Keratinocyte (primary cell): ENCODE data around the gene CUL4A. TPM values are rescaled to one million over a fixed set of nuclear protein-coding genes. Genes with fewer than 3 reads are reported as not detected.
A peak's percentile ranks its signal among the peaks of the same experiment; 100 is the strongest.

Experiments used
- DNase-seq: peaks from one replicate; pipeline ENCODE4 v3.0.0-alpha.2; 2011; ENCODE audit warnings: low read depth, missing footprints, low spot score
- FAIRE-seq: peaks from 2 replicates; lab custom pipeline; 2011; peaks lifted over from hg19 to GRCh38; lab: Jason Lieb, UNC
- H2AFZ ChIP-seq: 2 replicates; pipeline ENCODE4 v1.6.0; 2012; ENCODE audit warnings: low read length, control low read depth, inconsistent platforms; ENCODE audit not compliant: control insufficient read depth
- H3K27ac ChIP-seq: 2 replicates; pipeline ENCODE4 v1.5.1; 2011; ENCODE audit warnings: low read length; ENCODE audit not compliant: control insufficient read depth, insufficient read depth
- H3K27me3 ChIP-seq: 3 replicates; pipeline ENCODE4 v1.6.0; 2011; ENCODE audit warnings: low read length; ENCODE audit not compliant: control insufficient read depth, insufficient read depth; ENCODE audit errors: extremely low read depth
- H3K36me3 ChIP-seq, 2 experiments: 2 replicates in 1 of 2; 3 replicates in 1 of 2; pipeline ENCODE4 v1.5.1; 2011; ENCODE audit warnings: low read length in 2 of 2, mild to moderate bottlenecking in 1 of 2; ENCODE audit not compliant: control insufficient read depth in 2 of 2, insufficient read depth in 2 of 2; ENCODE audit errors: extremely low read depth in 1 of 2
- H3K4me1 ChIP-seq: 3 replicates; pipeline ENCODE4 v1.5.1; 2011; ENCODE audit warnings: low read length; ENCODE audit not compliant: control insufficient read depth, insufficient read depth; ENCODE audit errors: extremely low read depth
- H3K4me2 ChIP-seq: 3 replicates; pipeline ENCODE4 v1.6.0; 2011; ENCODE audit warnings: low read depth, low read length; ENCODE audit not compliant: control insufficient read depth, insufficient read depth; ENCODE audit errors: extremely low read depth
- H3K4me3 ChIP-seq, 3 experiments: fragments of 200-600 bp in 1 of 3; sonication (generic) in 1 of 3; 2 replicates in 2 of 3; 3 replicates in 1 of 3; pipeline ENCODE4 v1.5.1; 2011 to 2016; ENCODE audit warnings: low read length in 3 of 3, mild to moderate bottlenecking in 3 of 3, control low read depth in 2 of 3, inconsistent platforms in 1 of 3, low read depth in 1 of 3, mixed read lengths in 1 of 3, mixed run types in 1 of 3, moderate library complexity in 1 of 3; ENCODE audit not compliant: control insufficient read depth in 2 of 3, insufficient read depth in 2 of 3; ENCODE audit errors: extremely low read depth in 1 of 3
- H3K79me2 ChIP-seq: 2 replicates; pipeline ENCODE4 v1.6.0; 2012; ENCODE audit warnings: low read length; ENCODE audit not compliant: control insufficient read depth, insufficient read depth
- H3K9ac ChIP-seq: 3 replicates; pipeline ENCODE4 v1.6.0; 2011; ENCODE audit warnings: low read length; ENCODE audit not compliant: control insufficient read depth, insufficient read depth; ENCODE audit errors: extremely low read depth
- H3K9me1 ChIP-seq: 3 replicates; pipeline ENCODE4 v1.6.0; 2011; ENCODE audit warnings: low read length; ENCODE audit not compliant: control insufficient read depth, insufficient read depth; ENCODE audit errors: extremely low read depth
- H3K9me3 ChIP-seq: 2 replicates; pipeline ENCODE4 v1.5.1; 2012; ENCODE audit warnings: low read depth, low read length; ENCODE audit not compliant: control insufficient read depth
- H4K20me1 ChIP-seq: 3 replicates; pipeline ENCODE4 v1.6.0; 2011; ENCODE audit warnings: low read length; ENCODE audit not compliant: control insufficient read depth, insufficient read depth; ENCODE audit errors: extremely low read depth
- CTCF ChIP-seq, 3 experiments: IDR thresholded peaks in 1 of 3; conservative IDR thresholded peaks in 1 of 3; optimal IDR thresholded peaks in 1 of 3; 2 replicates in 2 of 3; 3 replicates in 1 of 3; pipeline versions ENCODE3 to v1.5.1; 2011; ENCODE audit warnings: low read length in 3 of 3, mild to moderate bottlenecking in 3 of 3, moderate library complexity in 2 of 3, control low read depth in 1 of 3, inconsistent platforms in 1 of 3; ENCODE audit not compliant: insufficient read depth in 2 of 3; ENCODE audit errors: extremely low read depth in 1 of 3
- EZH2 ChIP-seq: IDR thresholded peaks from one replicate; pipeline ENCODE4 v1.6.1; 2012; ENCODE audit warnings: inconsistent platforms, mild to moderate bottlenecking, low read length, moderate library complexity
- dilution Hi-C: fragments of 300-500 bp; cut with MboI; formaldehyde crosslinking; loops from one replicate; pipeline ENCODE4 v1.7.0; 2020; ENCODE audit warnings: low sequenced_read_pairs; ENCODE audit not compliant: extremely low pct_ligation_motif_present
- polyA plus RNA-seq, 5 experiments: library from polyadenylated mRNA; depleted of rRNA in 3 of 5; stranded (reverse) in 3 of 5; stranded (forward) in 1 of 5; unstranded in 1 of 5; fragments of >200 nt; gene quantifications; 1 replicate in 1 of 5; 2 replicates in 3 of 5; 3 replicates in 1 of 5; pipeline versions ENCODE4 v1.2.1 to v1.2.3, GENCODE V29; 2011 to 2012; ENCODE audit warnings: missing spikeins in 2 of 5, low read depth in 1 of 5, low replicate concordance in 1 of 5

Gene CUL4A
- polyA plus RNA-seq, 1 donor (not counting 4 experiments of a cell fraction or from before 2014, with no cell fraction given) = 57.3 TPM

- Histone ChIP-seq H3K4me1 (peaks cover 12% of the 10 kb centered on the region), H3K36me3 (peaks cover 23 to 44% of the 10 kb centered on the region in 2 experiments), H3K9me1 (no peaks in the 10 kb centered on the region), H3K79me2 (peaks cover 14% of the 10 kb centered on the region), H3K27me3 (no peaks in the 10 kb centered on the region), H3K9ac (no peak overlapping the region), H3K9me3 (no peaks in the 10 kb centered on the region), H4K20me1 (no peaks in the 10 kb centered on the region), H2AFZ (no peak overlapping the region), H3K4me2 (no peak overlapping the region), H3K4me3 (no peak overlapping the region), H3K27ac (no peak overlapping the region)
- no peak for TF ChIP-seq CTCF (optimal IDR thresholded peaks at IDR 0.05 in 1 of 3, IDR thresholded peaks at IDR 0.05 in 1 of 3, conservative IDR thresholded peaks at IDR 0.05 in 1 of 3; ENCODE audit: extremely low read depth in 1 of 3, insufficient read depth in 2 of 3, low read length in 3 of 3)
- no peak for TF ChIP-seq EZH2
- FAIRE-seq = no peak
- DNase-seq = no peak
- dilution Hi-C loops = no loop called here
Observed at GRCh38 chr13:113184568-113185440, 24.6 kb upstream of the CUL4A start.

- DNase-seq = no peak
- dilution Hi-C loops = no loop called here
Observed at GRCh38 chr13:113186061-113186900, 23.1 kb upstream of the CUL4A start.

More at GRCh38 chr13:113186061-113186900, 23.1 kb upstream of the CUL4A start:
- peaks cover 14% of the 10 kb centered on the region for H3K79me2 ChIP-seq
- peak overlapping the region; percentile 59 for H3K27ac ChIP-seq
- no peaks in the 10 kb centered on the region for H4K20me1 ChIP-seq
- no peaks in the 10 kb centered on the region for H3K9me3 ChIP-seq
- peaks cover 12% of the 10 kb centered on the region for H3K4me1 ChIP-seq
- H3K4me2 ChIP-seq = no peak overlapping the region
- H3K4me3 ChIP-seq = no peak overlapping the region
- no peak overlapping the region for H2AFZ ChIP-seq
- H3K9me1 ChIP-seq = no peaks in the 10 kb centered on the region
- H3K9ac ChIP-seq = no peak overlapping the region
- TF ChIP-seq EZH2 = no peak
- TF ChIP-seq CTCF (optimal IDR thresholded peaks at IDR 0.05 in 1 of 3, IDR thresholded peaks at IDR 0.05 in 1 of 3, conservative IDR thresholded peaks at IDR 0.05 in 1 of 3; ENCODE audit: extremely low read depth in 1 of 3, insufficient read depth in 2 of 3, low read length in 3 of 3) = no peak
- FAIRE-seq = no peak
- H3K27me3 ChIP-seq = no peaks in the 10 kb centered on the region
- peaks cover 22 to 37% of the 10 kb centered on the region in 2 experiments for H3K36me3 ChIP-seq
